Kidney (tissue), 14 donors: ENCODE data around the gene COBL. TPM values are rescaled to one million over a fixed set of nuclear protein-coding genes. Genes with fewer than 3 reads are reported as not detected.

Experiments used
- DNase-seq, 5 donors: peaks; one replicate each; pipeline ENCODE4 v3.0.0-alpha.2; 2013 to 2020
- FAIRE-seq: peaks from 2 replicates; lab custom pipeline; 2012; peaks lifted over from hg19 to GRCh38; lab: Jason Lieb, UNC
- H3K27ac ChIP-seq, 2 donors: one replicate each; pipeline ENCODE4 v1.7.0; 2013; ENCODE audit warnings: low read depth in 2 of 2, low read length in 2 of 2, inconsistent platforms in 1 of 2
- H3K27me3 ChIP-seq: one replicate; pipeline ENCODE4 v1.7.1; 2013; ENCODE audit warnings: low read length, inconsistent platforms; ENCODE audit not compliant: control insufficient read depth, insufficient read depth
- H3K36me3 ChIP-seq, 3 donors: one replicate each; pipeline versions ENCODE4 v1.7.0 to v1.7.1; 2013; ENCODE audit warnings: low read length in 3 of 3, control low read depth in 1 of 3, inconsistent platforms in 1 of 3; ENCODE audit not compliant: insufficient read depth in 3 of 3, control insufficient read depth in 2 of 3
- H3K4me1 ChIP-seq, 3 donors: one replicate each; pipeline versions ENCODE4 v1.7.0 to v1.7.1; 2013; ENCODE audit warnings: low read length in 3 of 3, inconsistent platforms in 1 of 3, low read depth in 1 of 3; ENCODE audit not compliant: control insufficient read depth in 2 of 3, insufficient read depth in 2 of 3
- H3K4me3 ChIP-seq, 3 donors: one replicate each; pipeline versions ENCODE4 v1.7.0 to v1.8.1; 2013; ENCODE audit warnings: low read length in 3 of 3, control low read depth in 1 of 3, inconsistent platforms in 1 of 3
- H3K9ac ChIP-seq, 3 donors: one replicate each; pipeline versions ENCODE4 v1.7.0 to v1.7.1; 2013; ENCODE audit warnings: low read length in 3 of 3, control low read depth in 1 of 3, inconsistent platforms in 1 of 3
- H3K9me3 ChIP-seq, 3 donors: one replicate each; pipeline versions ENCODE4 v1.7.0 to v1.7.1; 2013; ENCODE audit warnings: low read length in 3 of 3, control low read depth in 1 of 3, inconsistent platforms in 1 of 3; ENCODE audit not compliant: control insufficient read depth in 2 of 3, insufficient read depth in 1 of 3
- intact Hi-C: fragments of 100-400 bp; cut with DNase I; formaldehyde crosslinking; loops from one replicate; pipeline ENCODE4 v1.11.1; 2022
- polyA plus RNA-seq: library from polyadenylated mRNA; stranded (reverse); fragments of 350-450 nt; fragmentation: Illumina TruSeq; extraction: RNeasy Lipid Tissue Mini Kit (QIAGEN cat#74804); gene quantifications from one replicate; pipeline ENCODE4 v1.2.3, GENCODE V29; 2014; ENCODE audit warnings: low read depth, low replicate concordance; ENCODE audit not compliant: insufficient read depth
- total RNA-seq: library from RNA; stranded (reverse); fragmentation: NEBNext Ultra II Directional; extraction: Animal tissue kit (Norgen Biotek cat#: 25700); gene quantifications from one replicate; pipeline ENCODE4 v1.2.1, GENCODE V29; 2021
- TF ChIP-seq, protein P1 (sequence below): IDR thresholded peaks from 3 replicates; pipeline ENCODE4 v1.5.1; 2012; ENCODE audit warnings: mild to moderate bottlenecking, moderate library complexity, borderline replicate concordance; ENCODE audit not compliant: insufficient read depth; ENCODE audit errors: extremely low read depth
- donor health status: control.
- donor health status: control.
- donor health status: control.
- donor health status: control.
- donor health status: control.
- donor health status: DM: yes; HTN: yes; CAD: no.
- donor health status: Normal renal cell carcinoma (clear cell type).

Gene COBL
- total and polyA plus RNA-seq, 2 donors from 2014 or later = 9.8 to 42.7 TPM

GRCh38 chr7:51308696-51309095 is 7.9 kb downstream of the COBL start:
- FAIRE-seq (no peak), DNase-seq (no peak)
- Histone ChIP-seq H3K9me3 (no peaks in the 10 kb centered on the region), H3K27ac (no peak overlapping the region), H3K4me1 (peaks cover 0 to 10% (median 0%) of the 10 kb centered on the region in 3 donors), H3K4me3 (no peak overlapping the region), H3K36me3 (no peaks in the 10 kb centered on the region), H3K9ac (no peak overlapping the region), H3K27me3 (no peaks in the 10 kb centered on the region)
- intact Hi-C loops = no loop called here
- TF ChIP-seq, protein P1, sequence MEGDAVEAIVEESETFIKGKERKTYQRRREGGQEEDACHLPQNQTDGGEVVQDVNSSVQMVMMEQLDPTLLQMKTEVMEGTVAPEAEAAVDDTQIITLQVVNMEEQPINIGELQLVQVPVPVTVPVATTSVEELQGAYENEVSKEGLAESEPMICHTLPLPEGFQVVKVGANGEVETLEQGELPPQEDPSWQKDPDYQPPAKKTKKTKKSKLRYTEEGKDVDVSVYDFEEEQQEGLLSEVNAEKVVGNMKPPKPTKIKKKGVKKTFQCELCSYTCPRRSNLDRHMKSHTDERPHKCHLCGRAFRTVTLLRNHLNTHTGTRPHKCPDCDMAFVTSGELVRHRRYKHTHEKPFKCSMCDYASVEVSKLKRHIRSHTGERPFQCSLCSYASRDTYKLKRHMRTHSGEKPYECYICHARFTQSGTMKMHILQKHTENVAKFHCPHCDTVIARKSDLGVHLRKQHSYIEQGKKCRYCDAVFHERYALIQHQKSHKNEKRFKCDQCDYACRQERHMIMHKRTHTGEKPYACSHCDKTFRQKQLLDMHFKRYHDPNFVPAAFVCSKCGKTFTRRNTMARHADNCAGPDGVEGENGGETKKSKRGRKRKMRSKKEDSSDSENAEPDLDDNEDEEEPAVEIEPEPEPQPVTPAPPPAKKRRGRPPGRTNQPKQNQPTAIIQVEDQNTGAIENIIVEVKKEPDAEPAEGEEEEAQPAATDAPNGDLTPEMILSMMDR = no peak

GRCh38 chr7:51308265-51308664 is 8.3 kb downstream of the COBL start:
- Histone ChIP-seq H3K36me3 (no peaks in the 10 kb centered on the region), H3K4me1 (peaks cover 0 to 6% (median 0%) of the 10 kb centered on the region in 3 donors), H3K4me3 (no peak overlapping the region), H3K9ac (no peak overlapping the region), H3K9me3 (no peaks in the 10 kb centered on the region), H3K27ac (no peak overlapping the region), H3K27me3 (no peaks in the 10 kb centered on the region)
- no peak for DNase-seq
- no peak for FAIRE-seq
- intact Hi-C loops = no loop called here
- TF ChIP-seq, protein P1 = no peak

GRCh38 chr7:51307651-51308210 is 8.9 kb downstream of the COBL start:
- no peak for DNase-seq
- no peaks in the 10 kb centered on the region for H3K27me3 ChIP-seq
- no peak for FAIRE-seq
- H3K4me3 ChIP-seq = no peak overlapping the region
- H3K9ac ChIP-seq = no peak overlapping the region
- peaks cover 0 to 3% (median 0%) of the 10 kb centered on the region in 3 donors for H3K4me1 ChIP-seq
- TF ChIP-seq, protein P1 = no peak
- no peaks in the 10 kb centered on the region for H3K36me3 ChIP-seq
- no peaks in the 10 kb centered on the region for H3K9me3 ChIP-seq
- intact Hi-C loops = no loop called here
- H3K27ac ChIP-seq = no peak overlapping the region

DNA sequence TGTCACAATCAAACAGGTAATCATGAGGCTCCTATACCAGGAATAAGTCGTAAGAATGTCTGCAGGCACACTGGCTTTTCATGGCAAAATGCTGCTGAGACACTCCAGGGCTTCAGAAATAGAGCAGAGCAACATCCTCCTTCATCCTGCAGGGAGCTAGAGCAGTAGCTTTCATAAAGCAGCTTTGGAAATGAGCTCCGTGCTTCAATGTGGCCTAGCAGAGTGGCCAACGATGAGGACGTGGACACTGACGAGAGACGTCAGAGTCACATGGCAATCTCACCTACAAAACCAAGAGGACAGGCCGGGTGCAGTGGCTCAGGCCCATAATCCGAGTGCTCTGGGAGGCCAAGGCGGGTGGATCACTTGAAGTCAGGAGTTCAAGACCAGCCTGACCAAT is 9.8 kb downstream of the COBL start:
- DNase-seq (no peak), FAIRE-seq (no peak)
- Histone ChIP-seq H3K9ac (no peak overlapping the region), H3K36me3 (no peaks in the 10 kb centered on the region), H3K4me1 (no peaks in the 10 kb centered on the region), H3K27me3 (no peaks in the 10 kb centered on the region), H3K4me3 (no peak overlapping the region), H3K27ac (no peak overlapping the region), H3K9me3 (no peaks in the 10 kb centered on the region)
- TF ChIP-seq, protein P1 = no peak
- intact Hi-C loops = no loop called here
